Measurements from ENCODE around the gene MAN2B2.

MAN2B2 gene

DNA sequence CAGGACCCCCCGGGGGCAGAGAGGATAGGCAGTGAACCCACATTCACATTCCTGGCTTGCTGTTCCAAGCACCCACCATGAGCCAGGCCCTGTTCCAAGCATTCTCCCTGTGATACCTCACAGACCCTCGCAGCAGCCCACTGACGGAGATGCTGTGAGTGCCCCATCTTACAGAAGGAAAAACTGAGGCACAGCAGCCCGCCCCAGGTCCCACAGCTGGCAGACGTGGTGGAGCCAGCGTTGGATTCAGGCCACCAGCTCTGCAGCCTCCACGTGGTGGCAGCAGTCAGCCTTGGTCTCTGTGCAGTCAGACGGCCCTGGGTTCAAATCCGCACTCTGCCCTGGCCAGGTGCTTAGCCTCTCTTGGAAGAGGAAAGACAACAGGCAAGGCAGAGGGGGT is 16.8 kb downstream of the MAN2B2 start:
- Histone ChIP-seq H4K20me1 (ENCODE audit: insufficient read depth, low read length) (no peaks in the 10 kb centered on the region), H3K4me2 (ENCODE audit: low read depth, low read length) (no peak overlapping the region), H3K9ac (ENCODE audit: low read length) (no peak overlapping the region)

DNA sequence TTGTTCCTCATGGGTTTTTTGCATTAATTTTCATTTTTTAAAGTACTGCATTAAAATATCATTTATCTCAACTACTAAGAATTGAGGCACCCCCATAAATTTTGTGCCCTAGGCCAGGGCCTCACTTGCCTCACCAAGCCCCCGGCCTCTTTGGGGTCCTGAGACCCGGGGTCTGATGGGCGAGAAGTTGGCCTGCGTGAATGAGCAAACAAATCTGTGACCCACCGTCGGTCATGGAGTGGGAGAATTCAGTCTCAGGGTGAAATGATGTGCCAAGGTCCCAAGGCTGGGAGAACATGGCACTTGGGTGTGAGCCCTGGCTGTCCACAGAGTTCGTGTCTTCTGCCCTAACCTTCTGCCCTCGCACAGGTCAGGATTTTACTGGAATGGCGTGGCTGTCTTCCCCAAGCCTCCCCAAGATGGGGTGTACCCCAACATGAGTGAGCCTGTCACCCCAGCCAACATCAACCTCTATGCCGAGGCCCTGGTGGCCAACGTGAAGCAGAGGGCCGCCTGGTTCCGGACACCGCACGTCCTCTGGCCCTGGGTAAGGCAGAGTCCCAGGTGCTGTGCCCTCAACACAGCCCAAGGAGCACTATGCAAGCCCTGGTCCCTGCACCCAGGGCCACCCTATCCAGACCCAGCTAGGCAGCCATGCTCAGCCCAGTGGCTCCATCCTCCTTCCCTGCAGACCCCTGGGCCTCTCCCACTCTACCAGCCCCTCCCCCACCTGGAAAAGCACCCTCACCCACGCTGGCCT is 18.0 kb downstream of the MAN2B2 start:
- no peak overlapping the region for H3K4me2 ChIP-seq (ENCODE audit: low read depth, low read length)
- H2AFZ ChIP-seq (ENCODE audit: low read length): no peak overlapping the region
- DNase-seq: no peak
- H3K9me2 ChIP-seq (replicated peaks; ENCODE audit: insufficient read depth, low read length): no peaks in the 10 kb centered on the region
- H4K20me1 ChIP-seq (ENCODE audit: insufficient read depth, low read length): no peaks in the 10 kb centered on the region
- no peaks in the 10 kb centered on the region for H3K27me3 ChIP-seq (replicated peaks; ENCODE audit: insufficient read depth, low read length)
- no peaks in the 10 kb centered on the region for H3K79me2 ChIP-seq (ENCODE audit: low read length)
- no peak overlapping the region for H3K27ac ChIP-seq (ENCODE audit: low read length)
- TF ChIP-seq, protein P1, sequence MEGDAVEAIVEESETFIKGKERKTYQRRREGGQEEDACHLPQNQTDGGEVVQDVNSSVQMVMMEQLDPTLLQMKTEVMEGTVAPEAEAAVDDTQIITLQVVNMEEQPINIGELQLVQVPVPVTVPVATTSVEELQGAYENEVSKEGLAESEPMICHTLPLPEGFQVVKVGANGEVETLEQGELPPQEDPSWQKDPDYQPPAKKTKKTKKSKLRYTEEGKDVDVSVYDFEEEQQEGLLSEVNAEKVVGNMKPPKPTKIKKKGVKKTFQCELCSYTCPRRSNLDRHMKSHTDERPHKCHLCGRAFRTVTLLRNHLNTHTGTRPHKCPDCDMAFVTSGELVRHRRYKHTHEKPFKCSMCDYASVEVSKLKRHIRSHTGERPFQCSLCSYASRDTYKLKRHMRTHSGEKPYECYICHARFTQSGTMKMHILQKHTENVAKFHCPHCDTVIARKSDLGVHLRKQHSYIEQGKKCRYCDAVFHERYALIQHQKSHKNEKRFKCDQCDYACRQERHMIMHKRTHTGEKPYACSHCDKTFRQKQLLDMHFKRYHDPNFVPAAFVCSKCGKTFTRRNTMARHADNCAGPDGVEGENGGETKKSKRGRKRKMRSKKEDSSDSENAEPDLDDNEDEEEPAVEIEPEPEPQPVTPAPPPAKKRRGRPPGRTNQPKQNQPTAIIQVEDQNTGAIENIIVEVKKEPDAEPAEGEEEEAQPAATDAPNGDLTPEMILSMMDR (IDR thresholded peaks at IDR 0.05; ENCODE audit: low read length): no peak
- TF ChIP-seq EZH2phosphoT487 (IDR thresholded peaks at IDR 0.05; ENCODE audit: low read length): no peak
- H3K4me1 ChIP-seq (ENCODE audit: low read length): no peaks in the 10 kb centered on the region
- no peaks in the 10 kb centered on the region for H3K9me3 ChIP-seq (replicated peaks; ENCODE audit: insufficient read depth, low read length)
- no peaks in the 10 kb centered on the region for H3K36me3 ChIP-seq (replicated peaks; ENCODE audit: insufficient read depth, low read length)
- H3F3A ChIP-seq (ENCODE audit: insufficient read depth, low read length): no peaks in the 10 kb centered on the region
- H3K9ac ChIP-seq (ENCODE audit: low read length): no peak overlapping the region
- H3K4me3 ChIP-seq (ENCODE audit: low read length): no peak overlapping the region

More for the DNA sequence above, 16.8 kb downstream of the MAN2B2 start:
- TF ChIP-seq EZH2 (optimal IDR thresholded peaks at IDR 0.05; ENCODE audit: low read depth, low read length): no peak
- no peak for TF ChIP-seq EZH2phosphoT487 (IDR thresholded peaks at IDR 0.05; ENCODE audit: low read length)
- TF ChIP-seq, protein P1 (IDR thresholded peaks at IDR 0.05; ENCODE audit: low read length): no peak
- H3K9me3 ChIP-seq (replicated peaks; ENCODE audit: insufficient read depth, low read length): no peaks in the 10 kb centered on the region
- H3K79me2 ChIP-seq (ENCODE audit: low read length): no peaks in the 10 kb centered on the region
- no peak overlapping the region for H3K4me3 ChIP-seq (ENCODE audit: low read length)
- no peaks in the 10 kb centered on the region for H3K36me3 ChIP-seq (replicated peaks; ENCODE audit: insufficient read depth, low read length)
- no peak for DNase-seq
- H3K9me2 ChIP-seq (replicated peaks; ENCODE audit: insufficient read depth, low read length): no peaks in the 10 kb centered on the region
- H3K4me1 ChIP-seq (ENCODE audit: low read length): no peaks in the 10 kb centered on the region
- H3F3A ChIP-seq (ENCODE audit: insufficient read depth, low read length): no peaks in the 10 kb centered on the region
- no peak overlapping the region for H3K27ac ChIP-seq (ENCODE audit: low read length)
- no peak overlapping the region for H2AFZ ChIP-seq (ENCODE audit: low read length)
- no peaks in the 10 kb centered on the region for H3K27me3 ChIP-seq (replicated peaks; ENCODE audit: insufficient read depth, low read length)

DNA sequence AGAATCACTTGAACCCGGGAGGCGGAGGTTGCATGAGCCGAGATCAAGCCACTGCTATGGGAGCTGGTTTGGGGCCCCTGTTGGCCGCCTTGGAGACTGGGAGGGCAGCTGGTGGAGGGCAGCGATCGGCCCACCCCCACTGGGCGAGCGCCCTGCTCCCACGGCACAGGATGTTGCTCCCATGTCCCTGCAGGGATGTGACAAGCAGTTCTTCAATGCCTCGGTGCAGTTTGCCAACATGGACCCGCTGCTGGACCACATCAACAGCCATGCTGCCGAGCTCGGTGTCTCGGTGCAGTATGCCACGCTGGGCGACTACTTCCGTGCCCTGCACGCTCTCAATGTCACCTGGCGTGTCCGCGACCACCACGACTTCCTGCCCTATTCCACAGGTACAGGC is 19.4 kb downstream of the MAN2B2 start:
- H3K79me2 ChIP-seq (ENCODE audit: low read length): no peaks in the 10 kb centered on the region
- H3K27ac ChIP-seq (ENCODE audit: low read length): no peak overlapping the region
- no peaks in the 10 kb centered on the region for H3F3A ChIP-seq (ENCODE audit: insufficient read depth, low read length)
- H3K27me3 ChIP-seq (replicated peaks; ENCODE audit: insufficient read depth, low read length): no peaks in the 10 kb centered on the region
- no peak overlapping the region for H3K4me3 ChIP-seq (ENCODE audit: low read length)
- H4K20me1 ChIP-seq (ENCODE audit: insufficient read depth, low read length): no peaks in the 10 kb centered on the region
- no peak for DNase-seq
- H3K4me1 ChIP-seq (ENCODE audit: low read length): no peaks in the 10 kb centered on the region
- no peak for TF ChIP-seq EZH2phosphoT487 (IDR thresholded peaks at IDR 0.05; ENCODE audit: low read length)
- TF ChIP-seq EZH2 (optimal IDR thresholded peaks at IDR 0.05; ENCODE audit: low read depth, low read length): no peak
- TF ChIP-seq, protein P1 (IDR thresholded peaks at IDR 0.05; ENCODE audit: low read length): no peak
- H3K4me2 ChIP-seq (ENCODE audit: low read depth, low read length): no peak overlapping the region
- no peaks in the 10 kb centered on the region for H3K36me3 ChIP-seq (replicated peaks; ENCODE audit: insufficient read depth, low read length)
- H3K9ac ChIP-seq (ENCODE audit: low read length): no peak overlapping the region
- no peak overlapping the region for H2AFZ ChIP-seq (ENCODE audit: low read length)
- no peaks in the 10 kb centered on the region for H3K9me2 ChIP-seq (replicated peaks; ENCODE audit: insufficient read depth, low read length)
- H3K9me3 ChIP-seq (replicated peaks; ENCODE audit: insufficient read depth, low read length): no peaks in the 10 kb centered on the region

Data from MM.1S (cell line).